ENCODE data around the gene ASTE1. TPM values are rescaled to one million over a fixed set of nuclear protein-coding genes. Genes with fewer than 3 reads are reported as not detected.
A peak's percentile ranks its signal among the peaks of the same experiment; 100 is the strongest.

ASTE1 gene
- total RNA-seq, 2 donors from 2014 or later = 9.9 to 15.4 TPM

DNA sequence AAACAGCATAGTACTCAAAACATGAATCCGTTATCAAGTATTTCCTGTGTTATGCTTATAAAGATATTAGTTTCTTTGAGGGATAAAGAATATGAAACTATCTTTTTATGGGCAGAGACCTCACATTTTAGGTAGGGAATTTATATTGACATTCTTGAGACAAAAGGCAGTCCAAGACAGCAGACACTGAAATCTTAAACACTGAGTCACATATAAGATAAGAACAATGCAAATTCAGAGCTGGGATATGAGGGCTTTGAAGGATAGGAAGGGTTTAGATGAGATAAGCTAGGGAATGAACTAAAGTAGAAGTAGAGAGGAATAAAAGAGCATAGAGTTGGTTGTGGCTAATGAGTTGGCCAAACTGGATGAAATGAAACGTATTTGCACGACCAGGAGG is 58.4 kb downstream of the ASTE1 start:
- intact Hi-C loops (cut with DNase I, micrococcal nuclease) = no loop called here
- no peak for ATAC-seq
- no peak for DNase-seq

- DNase-seq = no peak
- no peak for ATAC-seq
- intact Hi-C loops (cut with DNase I, micrococcal nuclease) = no loop called here
Observed at GRCh38 chr3:130967281-130967680, 59.3 kb downstream of the ASTE1 start.

DNA sequence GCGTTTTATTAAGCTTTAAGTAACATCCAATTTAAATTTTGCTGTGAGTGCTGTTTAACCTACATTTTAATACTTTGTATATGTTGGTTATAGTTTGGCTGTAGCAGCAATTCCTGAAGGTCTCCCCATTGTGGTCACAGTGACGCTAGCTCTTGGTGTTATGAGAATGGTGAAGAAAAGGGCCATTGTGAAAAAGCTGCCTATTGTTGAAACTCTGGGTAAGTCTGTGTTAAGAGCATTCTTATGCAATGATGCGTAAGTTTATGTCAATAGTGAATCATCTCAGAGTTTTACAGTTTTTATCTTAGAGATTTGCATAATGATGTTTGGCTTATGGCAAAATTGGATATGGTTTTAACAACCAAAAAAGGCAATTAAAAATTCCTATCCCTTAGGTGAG is 62.7 kb downstream of the ASTE1 start:
- ATAC-seq (peak; percentile 28), DNase-seq (no peak)
- intact Hi-C loops (cut with DNase I, micrococcal nuclease) = no loop called here

Other genes starting within 250 kb of the ASTE1 start
- 10 to 100 TPM; 62.8 to 65.7 TPM for gene ATP2C1, start 132.7 kb downstream of the ASTE1 start, total RNA-seq
- gene NEK11, start 52 bp upstream of the ASTE1 start, total RNA-seq = 1 to 10 TPM; 3.6 to 5.3 TPM

Data from left colon (tissue), 2 donors.